Raji (cell line): ENCODE data around the gene HAP1.
A peak's percentile ranks its signal among the peaks of the same experiment; 100 is the strongest.

Experiments used
- POLR2A ChIP-seq: IDR thresholded peaks from 2 replicates; pipeline ENCODE4 v1.6.1; 2011; ENCODE audit warnings: low read depth, low read length, control low read depth; ENCODE audit not compliant: insufficient read depth

Gene HAP1

GRCh38 chr17:41734139-41734948 lies at the start of gene HAP1:
Gene HAP1 (minus strand): TSS chr17:41734643. CDS start chr17:41734634, 9 bp downstream.
- no peak for TF ChIP-seq POLR2A

GRCh38 chr17:41782142-41782541 lies 47.7 kb upstream of the HAP1 start:
- no peak for TF ChIP-seq POLR2A

GRCh38 chr17:41781404-41782110 lies 47.1 kb upstream of the HAP1 start:
- no peak for TF ChIP-seq POLR2A

DNA sequence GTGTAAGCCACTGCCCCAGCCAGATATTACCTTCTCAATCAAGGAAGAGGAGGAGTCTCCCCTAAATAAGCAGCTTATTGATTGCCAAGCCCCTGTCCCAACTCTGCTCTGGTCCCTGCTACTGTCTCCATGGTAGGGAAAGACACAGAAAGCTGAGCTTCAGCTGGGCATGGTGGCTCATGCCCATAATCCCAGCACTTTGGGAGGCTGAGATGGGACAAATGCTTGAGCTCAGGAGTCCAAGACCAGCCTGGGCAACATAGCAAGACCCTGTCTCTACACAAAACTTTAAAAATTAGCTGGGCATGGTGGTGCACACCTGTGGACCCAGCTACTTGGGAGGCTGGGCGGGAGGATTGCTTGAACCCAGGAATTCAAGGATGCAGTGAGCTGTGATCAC lies 45.5 kb upstream of the HAP1 start:
- TF ChIP-seq POLR2A, result no peak

- no peak for TF ChIP-seq POLR2A
Measured at GRCh38 chr17:41777574-41778188, 43.2 kb upstream of the HAP1 start.

DNA sequence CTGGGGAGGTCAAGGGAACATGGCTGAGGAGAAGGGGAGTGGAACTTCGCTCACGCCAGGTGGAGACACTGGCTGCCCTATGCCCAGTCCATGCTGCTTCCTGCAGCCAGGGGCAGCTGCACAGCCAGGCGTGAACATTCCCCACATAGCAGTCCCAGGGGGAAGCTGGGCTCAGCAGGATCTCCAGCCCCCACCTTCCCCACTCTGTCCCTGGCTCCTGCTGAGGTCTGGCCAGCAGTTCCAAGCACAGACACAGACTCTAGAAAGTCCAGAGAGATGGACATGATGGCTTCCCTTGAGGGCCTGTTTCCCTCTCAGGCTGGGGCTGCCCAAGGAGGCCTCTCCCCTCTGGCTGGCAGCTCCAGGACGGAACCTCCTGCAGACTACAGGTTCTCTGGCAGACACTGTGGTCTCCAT lies 42.7 kb upstream of the HAP1 start:
- TF ChIP-seq POLR2A, result no peak

DNA sequence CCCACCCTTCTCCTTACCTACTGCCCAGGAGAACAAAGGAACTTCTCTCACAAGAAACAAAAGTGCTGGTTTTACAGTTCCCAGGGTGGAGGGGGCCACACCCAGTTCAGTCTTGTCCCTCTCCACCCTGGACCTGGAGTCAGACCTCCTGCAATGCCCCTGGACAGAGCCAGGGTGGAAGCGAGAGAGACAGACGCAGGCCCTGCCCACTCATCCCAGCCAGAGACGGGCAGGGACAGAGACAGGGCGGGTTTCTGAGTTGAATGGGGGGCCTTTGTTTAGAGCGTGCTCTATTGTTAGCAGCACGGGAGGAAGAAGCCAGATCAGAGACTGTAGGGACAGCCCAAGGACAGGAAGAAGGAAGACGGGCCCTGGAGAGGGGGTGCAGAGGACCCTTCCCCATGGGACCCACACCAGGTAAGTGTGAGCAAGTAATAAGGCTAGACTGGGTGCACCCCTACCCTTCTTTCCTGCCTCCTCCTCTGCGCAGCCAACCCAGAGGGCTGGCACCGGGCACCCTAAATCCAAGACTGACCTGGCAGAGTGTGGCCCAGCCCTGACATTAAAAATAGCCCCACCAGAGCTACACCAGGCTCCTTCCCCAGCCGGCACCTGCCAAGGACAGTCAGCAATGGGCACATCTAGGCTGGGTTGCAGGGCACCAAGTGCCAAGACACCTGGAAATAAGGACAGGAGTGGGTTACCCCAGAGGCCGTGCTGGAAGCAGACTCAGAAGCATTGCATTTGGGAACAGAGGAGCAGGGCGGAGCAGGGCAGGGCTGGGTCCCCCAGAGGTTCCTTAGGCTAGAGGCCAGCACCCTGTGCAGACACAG lies 41.2 kb upstream of the HAP1 start:
- TF ChIP-seq POLR2A, result no peak

DNA sequence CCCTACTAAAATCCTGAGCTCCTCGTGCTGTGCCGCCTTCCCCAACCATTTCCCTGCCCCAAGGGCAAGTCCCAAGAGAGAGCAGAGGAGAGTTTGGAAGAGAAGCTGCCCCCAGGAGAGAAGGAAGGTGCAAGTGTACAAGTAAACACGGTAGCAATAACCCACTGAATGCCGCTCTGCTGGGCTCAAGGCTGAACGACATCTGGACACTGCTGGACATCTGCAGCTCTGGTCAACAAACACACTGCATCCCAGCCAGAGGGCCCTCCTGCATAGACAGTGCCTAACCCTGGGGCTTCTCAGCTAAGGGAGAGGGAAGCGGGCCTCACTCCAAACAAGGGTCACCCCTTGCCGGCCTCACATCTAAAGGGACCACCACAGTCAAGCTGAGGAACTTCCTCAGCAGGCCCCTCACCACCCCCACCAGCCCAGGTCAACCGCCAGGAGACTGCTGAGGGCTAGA lies 39.3 kb upstream of the HAP1 start:
- no peak for TF ChIP-seq POLR2A

DNA sequence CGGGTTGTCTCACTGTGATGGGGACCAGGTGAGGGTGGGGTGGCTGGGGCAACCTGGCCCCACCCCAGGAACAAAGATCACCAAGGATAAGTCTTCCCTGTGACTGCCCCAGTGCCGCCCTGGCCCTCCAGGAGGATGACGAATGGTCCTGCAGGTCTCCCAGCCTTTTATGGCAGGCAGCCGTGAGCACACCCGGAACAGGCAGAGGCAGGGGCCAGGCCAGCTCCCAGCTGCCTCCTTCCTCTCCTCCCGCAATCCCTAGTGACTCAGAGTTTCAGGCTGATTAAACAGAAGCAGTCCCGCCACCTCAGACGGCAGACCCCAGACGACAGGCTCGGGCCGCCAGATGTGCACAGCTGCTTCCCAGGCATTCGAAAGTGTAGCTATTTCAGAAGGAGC lies 38.7 kb upstream of the HAP1 start:
- no peak for TF ChIP-seq POLR2A

DNA sequence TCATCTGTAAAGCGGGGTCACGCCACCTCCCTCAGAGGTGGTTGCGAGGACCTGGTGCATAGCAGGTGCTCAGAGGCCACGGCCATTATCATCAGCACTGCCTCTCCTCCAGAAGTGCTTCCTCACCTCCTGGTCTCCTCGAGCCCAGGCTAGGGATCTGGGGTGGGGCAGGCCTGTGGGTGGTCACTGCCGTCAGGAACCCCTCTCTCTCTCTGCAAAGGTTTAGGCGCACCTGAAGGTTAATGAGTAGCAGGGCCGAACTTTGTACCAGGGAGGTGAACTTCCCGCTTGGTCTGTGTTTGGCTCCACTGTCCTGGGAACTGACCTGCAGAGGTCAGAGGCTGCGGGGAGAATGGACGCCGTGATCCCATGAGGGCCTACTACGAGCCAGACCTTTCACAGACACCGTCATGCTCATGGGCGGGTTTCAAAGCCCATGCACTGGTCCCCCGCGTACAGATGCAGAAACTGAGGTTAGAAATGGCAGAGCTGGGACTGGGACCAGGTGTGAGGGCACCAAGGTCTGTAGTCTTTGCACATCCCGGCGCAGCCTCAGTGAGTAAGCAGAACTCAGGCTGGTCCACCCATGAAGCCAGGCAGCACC lies 38.2 kb upstream of the HAP1 start:
- TF ChIP-seq POLR2A, result no peak

GRCh38 chr17:41772218-41772585 lies 37.8 kb upstream of the HAP1 start:
- no peak for TF ChIP-seq POLR2A

GRCh38 chr17:41771389-41772206 lies 37.2 kb upstream of the HAP1 start:
- TF ChIP-seq POLR2A, result peak; percentile 53

GRCh38 chr17:41769985-41770384 lies 35.5 kb upstream of the HAP1 start:
- no peak for TF ChIP-seq POLR2A

DNA sequence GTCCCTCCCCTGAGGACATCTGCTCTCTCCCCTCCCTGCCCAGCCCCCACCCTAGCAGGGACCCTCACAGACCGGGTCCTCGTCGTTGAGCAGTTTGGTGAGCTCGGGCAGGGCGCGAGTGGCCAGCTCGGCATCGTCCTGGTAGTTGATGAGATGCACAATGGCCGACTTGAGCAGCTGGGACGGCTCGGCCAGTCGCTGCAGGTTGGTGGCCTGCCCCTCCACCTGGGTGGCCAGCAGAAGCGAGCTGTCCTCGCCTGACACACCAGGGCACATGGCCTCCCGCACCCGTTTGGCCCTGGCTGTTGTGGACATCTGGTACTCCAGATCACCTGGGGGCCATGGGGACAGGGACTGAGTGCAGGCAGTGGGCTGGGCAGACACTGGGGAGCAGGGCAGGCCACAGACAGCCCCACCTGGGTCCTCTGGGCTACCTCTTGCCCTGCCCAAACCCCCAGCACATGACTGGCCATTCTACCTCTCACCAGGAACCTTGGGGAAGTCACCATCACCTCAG lies 35.0 kb upstream of the HAP1 start:
- no peak for TF ChIP-seq POLR2A

DNA sequence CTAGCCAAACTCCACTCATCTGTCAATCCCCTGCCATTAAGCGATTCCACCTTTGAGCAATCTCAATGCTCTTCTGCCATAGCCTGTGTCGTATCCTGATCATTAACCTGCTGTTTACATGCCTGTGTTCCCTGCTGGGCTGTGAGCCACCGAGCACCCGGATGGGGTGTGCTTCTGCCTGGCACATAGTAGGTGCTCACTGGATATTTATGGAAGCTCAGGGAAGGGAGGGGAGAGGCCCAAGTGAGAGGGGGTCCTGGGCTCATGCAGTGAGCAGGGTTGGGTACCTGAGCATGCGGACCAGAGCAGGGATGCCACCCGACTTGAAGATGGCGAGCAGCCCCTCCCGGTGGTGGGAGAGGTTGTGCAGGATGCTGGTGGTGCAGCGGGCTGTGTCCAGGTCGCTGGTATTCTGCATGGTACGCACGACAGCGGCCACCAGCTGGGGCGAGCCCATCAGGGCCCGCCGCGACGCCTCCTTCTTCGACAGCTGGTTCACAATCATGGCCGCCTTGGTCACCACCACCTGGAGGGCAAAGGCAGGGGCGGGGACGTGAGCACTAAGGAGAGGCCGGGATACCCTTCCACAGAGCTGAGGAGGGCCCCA lies 34.3 kb upstream of the HAP1 start:
- no peak for TF ChIP-seq POLR2A
